GM18519 (cell line): ENCODE results near the gene RABL2A.
"Not testable (repeated sequence)": the region's sequence is repeated elsewhere in the genome, so short reads cannot be mapped to it uniquely, and the experiment has no call there.

Experiments
- ATAC-seq: cut with Tn5 transposase; IDR thresholded peaks from one replicate; pipeline ENCODE4 v1.9.1; 2021; ENCODE audit warnings: mild to moderate bottlenecking, moderate library complexity; ENCODE audit not compliant: unreplicated experiment, low FRiP score

RABL2A gene

DNA sequence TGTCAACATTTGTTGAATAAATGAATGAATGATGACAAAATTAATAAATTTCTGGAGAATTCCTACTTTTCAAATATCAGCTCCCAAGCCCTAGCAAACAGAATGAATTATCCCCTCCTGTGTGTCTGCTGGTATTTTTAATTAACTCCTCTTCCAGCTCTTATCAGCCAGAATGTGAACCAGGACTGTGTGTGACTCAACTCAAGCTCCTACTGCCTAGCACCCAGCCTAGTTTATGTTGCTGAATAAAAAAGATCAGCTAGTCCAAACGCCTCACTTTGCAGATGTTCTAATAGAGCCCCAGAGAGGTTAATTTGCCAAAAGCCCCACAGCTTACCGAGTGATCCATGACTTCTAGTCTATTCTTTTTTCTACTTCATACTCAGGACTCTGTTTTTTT is 50.3 kb downstream of the RABL2A start:
- ATAC-seq: no peak

DNA sequence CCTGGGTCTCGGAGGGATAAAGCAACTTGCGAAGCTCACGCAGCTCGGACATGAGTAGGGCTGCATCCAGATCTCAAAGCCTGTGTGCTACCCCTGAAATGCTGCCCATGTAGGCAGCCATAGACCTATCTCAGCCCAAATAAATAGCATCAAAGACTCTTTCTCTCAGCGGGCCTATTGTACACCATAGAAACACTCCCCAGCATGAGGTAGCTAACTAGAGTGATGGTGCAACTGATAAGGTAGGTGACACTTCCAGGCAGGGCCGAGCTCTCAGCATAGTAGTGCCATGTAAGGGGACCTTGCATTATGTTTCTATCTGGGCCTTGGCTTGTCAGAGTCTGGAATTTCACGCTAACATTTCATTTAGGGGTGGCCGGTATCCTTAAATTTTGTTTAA is 52.4 kb downstream of the RABL2A start:
- ATAC-seq: no peak

DNA sequence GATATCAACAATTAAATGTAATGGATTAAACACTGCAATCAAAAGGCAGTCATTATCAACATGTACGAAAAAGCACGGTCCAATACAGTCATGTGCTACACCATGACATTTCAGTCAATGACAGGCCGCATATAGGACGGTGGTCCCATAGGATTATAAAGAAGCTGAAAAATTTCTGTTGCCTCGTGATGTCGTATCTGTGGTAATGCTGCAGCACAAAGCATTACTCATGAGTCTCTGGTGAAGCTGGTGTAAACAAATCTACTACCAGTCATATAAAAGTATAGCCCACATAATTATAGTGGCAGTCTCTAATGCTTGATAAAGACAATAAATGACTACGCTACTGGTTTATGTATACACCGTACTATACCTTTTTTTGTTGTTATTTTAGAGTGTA is 58.4 kb downstream of the RABL2A start:
- no peak for ATAC-seq

DNA sequence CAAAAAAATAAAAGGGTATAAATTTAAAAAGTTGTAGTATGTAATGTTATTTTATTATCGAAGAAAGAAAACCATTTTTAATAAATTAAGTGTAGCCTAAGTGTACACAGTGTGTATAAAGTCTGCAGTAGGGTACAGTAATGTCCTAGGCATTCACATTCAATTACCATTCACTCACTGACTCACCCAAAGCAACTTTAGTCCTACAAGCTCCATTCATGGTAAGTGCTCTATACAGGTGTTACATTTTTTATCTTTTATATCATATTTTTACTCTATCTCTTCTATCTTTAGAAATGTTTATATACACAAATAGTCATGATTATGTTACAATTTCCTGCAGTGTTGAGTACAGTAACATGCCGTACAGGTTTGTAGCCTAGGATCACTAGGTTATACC is 59.5 kb downstream of the RABL2A start:
- no peak for ATAC-seq

- not testable (repeated sequence) for ATAC-seq
These were observed 63.8 kb downstream of the RABL2A start for GRCh38 chr2:113690871-113691270.
